ENCODE measurements around the gene AKAP17A. TPM values are rescaled to one million over a fixed set of nuclear protein-coding genes. Genes with fewer than 3 reads are reported as not detected.

Gene AKAP17A
- total RNA-seq, 1 experiment from 2014 or later = 15.3 TPM

DNA sequence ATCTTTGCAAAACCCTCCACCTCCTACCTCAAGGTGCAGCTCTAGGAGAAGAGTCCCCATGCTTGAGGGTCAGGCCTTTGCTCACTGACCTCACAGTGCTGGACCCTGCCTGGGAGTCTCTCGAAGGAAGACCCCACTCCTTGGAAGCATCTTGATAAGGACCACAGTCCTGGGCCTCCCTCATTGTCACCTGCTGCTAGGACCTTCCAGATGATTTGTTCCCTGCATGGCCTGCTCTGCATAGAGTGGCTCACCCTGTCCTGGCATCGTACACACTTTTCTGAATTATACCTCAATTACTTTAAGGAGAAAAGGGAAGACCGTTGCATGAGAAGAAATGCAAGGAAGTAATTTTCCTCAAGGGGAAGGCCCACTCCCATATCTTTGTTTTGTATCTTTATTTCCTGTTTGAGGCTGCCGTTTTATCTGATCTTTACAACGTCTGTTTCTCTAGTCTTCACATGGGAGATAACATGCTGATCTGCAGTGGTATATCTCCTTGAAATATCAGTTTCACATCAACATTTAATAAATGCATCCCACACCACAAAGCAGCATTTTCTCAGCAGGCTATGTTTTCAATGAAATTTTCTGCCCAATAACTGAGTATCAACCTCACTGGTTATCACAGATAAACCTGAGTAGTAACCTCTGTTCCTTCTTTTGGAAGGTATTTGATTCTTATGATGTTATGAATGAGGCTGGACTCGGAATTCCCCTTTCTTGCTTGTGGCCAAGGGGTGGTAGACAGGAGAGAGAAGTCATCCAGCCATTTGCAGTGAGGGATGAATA, 15.0 kb upstream of the AKAP17A start:
- DNase-seq (ENCODE audit: low read depth, low spot score) = no peak
- in situ Hi-C loops (cut with HindIII; ENCODE audit: low pct_unique_long_range_greater_than_20kb, low sequenced_read_pairs) = no loop called here

DNA sequence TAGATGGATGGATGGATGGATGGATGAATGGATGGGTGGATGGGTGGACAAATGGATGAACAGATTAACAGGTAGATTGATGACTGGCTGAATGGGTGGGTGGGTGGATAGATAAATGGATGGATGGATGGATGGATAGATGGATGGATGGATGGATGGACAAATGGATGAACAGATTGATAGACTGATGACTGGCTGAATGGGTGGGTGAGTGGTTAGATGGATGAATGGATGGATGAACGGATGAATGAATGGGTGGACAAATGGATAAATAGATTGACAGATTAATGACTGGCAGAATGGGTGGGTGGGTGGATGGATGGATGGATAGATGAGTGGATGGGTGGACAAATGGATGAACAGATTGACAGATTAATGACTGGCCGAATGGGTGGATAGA, 13.6 kb upstream of the AKAP17A start:
- no peak for DNase-seq (ENCODE audit: low read depth, low spot score)
- in situ Hi-C loops (cut with HindIII; ENCODE audit: low pct_unique_long_range_greater_than_20kb, low sequenced_read_pairs) = no loop called here

DNA sequence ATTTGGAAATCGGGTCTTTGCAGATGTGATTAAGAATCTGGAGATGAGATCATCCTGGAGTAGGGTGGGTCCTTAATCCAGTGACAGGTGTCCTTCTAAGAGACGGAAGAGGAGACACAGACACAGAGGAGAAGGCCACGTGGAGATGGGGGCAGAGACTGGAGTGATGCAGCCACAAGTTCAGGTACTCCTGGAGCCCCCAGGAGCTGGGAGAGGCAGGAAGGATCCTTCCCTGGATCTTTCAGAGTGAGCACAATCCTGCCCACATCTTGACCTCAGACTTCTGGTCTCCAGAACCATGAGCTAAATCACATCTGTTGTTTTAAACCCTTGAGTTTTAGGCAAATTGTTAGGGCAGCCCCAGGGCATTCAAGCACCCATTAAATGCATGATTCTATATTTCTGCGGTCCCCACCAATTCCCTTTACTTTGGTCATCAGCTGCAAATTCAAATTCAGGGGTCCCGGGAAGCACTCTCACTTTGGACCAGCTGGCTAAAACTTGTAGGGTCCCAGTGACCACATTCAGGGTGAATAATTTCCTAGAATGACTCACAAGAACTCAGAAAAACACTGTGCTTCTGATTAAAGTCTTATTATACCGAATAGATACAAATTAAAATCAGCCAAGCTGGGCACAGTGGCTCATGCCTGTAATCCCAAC, 12.8 kb upstream of the AKAP17A start:
- DNase-seq (ENCODE audit: low read depth, low spot score) = no peak
- in situ Hi-C loops (cut with HindIII; ENCODE audit: low pct_unique_long_range_greater_than_20kb, low sequenced_read_pairs) = no loop called here

DNA sequence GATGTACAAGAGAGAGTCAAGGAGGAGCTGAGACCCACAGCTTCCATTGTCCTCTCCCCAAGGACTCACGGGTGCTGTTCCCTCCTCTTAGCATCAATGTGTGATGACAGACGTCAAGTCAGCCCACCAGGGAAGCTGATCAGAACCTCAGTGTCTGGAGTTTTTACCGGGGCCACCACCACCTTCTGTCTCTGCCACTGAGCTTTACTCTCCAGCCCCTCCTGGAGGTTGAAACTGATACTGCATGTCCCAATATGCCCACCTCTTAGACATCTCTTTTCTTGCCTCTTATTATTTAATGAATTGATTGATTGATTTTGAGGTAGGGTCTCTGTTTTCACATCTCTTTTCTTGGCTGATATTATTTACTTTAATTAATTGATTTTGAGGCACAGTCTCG, 10.3 kb upstream of the AKAP17A start:
- in situ Hi-C loops (cut with HindIII; ENCODE audit: low pct_unique_long_range_greater_than_20kb, low sequenced_read_pairs) = no loop called here
- DNase-seq (ENCODE audit: low read depth, low spot score) = peak; percentile 66

DNA sequence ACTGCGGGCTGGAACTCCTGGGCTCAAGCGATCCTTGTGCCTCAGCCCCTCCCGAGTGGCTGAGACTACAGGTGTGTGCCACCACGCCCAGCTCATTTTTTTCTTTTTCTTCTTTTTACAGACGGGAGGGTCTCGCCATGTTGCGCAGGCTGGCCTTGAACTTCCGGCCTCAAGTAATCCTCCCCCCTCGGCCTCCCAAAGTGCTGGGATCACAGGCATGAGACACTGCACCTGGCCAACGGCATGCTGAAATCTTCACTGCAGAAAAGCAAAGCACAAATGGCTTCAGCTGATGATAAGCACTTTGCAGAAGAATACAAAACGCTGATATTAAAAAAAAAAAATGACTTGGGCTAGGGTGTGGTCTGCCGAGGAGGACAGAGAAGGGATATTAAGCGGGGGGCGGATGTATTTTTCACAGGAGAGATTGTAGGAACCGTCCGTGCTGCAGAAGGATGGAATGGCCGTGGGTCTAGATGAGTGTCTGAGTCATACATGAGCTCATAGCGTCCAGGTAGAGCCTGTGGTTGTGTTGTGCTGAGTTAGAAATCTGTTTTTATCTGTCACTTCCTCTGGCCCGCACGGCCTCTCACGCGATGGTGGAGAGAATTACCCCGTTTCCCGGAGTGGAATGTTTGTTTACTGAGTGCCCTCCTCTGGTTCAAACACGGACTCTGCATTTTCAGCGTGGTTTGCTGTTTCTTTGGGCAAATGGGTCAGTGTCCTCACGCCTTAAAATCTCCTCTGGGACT, 8.5 kb upstream of the AKAP17A start:
- DNase-seq (ENCODE audit: low read depth, low spot score) = peak; percentile 11
- in situ Hi-C loops (cut with HindIII; ENCODE audit: low pct_unique_long_range_greater_than_20kb, low sequenced_read_pairs) = no loop called here

DNA sequence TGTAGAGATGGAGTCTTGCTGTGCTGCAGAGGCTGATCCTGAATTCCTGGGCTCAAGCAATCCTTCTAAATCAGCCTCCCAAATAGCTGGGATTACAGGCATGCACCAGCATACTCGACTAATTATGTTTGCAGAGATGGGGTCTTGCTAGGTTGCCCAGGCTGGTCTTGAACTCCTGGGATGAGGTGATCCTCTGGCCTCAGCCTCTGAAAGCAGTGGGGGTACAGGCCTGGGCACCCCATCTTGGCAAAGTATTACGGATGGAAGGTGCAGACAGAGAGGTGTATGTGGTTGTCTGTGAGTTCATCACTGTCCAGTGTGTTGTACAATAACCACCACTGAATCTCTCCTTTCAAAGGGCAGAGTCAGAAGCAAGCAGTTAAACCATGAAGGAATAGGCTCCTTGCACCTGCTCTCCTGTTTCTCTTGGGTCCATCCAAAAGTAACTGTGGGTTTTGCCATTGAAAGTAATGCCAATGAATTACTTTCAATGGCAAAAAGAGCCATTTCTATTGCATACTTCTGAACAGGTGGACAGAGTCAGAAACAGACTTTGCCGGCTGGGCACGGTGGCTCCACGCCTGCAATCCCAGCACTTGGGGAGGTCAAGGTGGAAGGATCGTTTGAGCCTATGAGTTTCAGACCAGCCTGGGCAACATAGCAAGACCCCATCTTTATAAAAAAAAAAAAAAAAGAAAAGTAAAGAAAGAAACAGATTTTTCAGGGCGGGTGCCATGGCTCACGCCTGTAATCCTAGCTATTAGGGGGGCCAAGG, 7.0 kb upstream of the AKAP17A start:
- in situ Hi-C loops (cut with HindIII; ENCODE audit: low pct_unique_long_range_greater_than_20kb, low sequenced_read_pairs) = no loop called here

DNA sequence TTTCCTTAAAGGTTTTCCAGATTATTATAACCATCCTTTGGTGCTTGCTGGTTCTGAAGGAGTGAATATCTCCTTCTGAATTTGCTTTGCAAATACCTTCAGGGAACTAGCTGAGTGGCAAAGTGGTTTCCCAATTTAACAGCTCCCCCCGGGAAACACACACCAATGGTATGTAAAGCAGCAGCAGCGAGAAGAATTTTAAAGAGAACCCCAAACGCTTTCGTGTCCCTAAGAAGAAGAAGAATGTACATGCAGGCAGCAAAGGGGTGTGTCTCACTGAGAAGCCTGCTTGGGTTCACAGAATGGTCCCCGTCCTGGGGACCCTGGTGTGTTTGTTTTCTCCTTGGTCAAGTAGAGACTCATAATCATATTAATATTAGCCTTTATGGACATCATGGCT, 4.2 kb upstream of the AKAP17A start:
- no peak for DNase-seq (ENCODE audit: low read depth, low spot score)
- in situ Hi-C loops (cut with HindIII; ENCODE audit: low pct_unique_long_range_greater_than_20kb, low sequenced_read_pairs) = no loop called here

More for the DNA sequence above, 7.0 kb upstream of the AKAP17A start:
- DNase-seq (ENCODE audit: low read depth, low spot score) = no peak

DNA sequence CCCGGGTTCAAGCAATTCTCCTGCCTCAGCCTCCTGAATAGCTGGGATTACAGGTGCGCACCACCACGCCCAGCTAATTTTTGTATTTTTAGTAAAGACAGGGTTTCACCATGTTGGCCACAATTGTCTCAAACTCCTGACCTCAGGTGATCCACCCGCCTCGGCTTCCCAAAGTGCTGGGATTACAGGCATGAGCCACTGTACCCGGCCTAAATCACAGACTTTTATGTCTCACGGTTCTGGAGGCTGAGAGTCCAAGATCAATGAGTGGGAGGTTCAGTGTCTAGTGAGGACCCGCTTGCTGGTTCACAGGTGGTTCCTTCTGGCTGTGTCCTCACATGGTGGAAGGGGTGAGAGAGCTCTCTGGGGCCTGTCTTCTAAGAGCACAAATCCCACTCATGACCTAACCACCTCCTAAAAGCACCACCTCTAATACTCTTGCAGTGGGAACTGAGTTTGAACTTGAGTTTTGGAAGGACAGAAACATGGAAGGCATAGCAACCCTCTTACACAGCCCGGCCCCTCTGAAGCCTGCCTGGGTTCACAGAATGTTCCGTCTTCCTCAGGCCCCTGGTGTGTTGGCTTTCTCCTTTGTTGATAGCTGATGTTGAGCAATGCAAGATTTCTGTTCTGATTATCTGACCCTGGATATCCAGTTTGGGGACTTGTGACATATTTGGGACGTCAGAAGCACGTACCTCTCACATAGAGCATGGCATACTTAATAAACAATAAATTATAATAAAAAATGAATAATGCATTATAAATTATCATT, 1.9 kb upstream of the AKAP17A start:
- in situ Hi-C loops (cut with HindIII; ENCODE audit: low pct_unique_long_range_greater_than_20kb, low sequenced_read_pairs) = no loop called here

DNA sequence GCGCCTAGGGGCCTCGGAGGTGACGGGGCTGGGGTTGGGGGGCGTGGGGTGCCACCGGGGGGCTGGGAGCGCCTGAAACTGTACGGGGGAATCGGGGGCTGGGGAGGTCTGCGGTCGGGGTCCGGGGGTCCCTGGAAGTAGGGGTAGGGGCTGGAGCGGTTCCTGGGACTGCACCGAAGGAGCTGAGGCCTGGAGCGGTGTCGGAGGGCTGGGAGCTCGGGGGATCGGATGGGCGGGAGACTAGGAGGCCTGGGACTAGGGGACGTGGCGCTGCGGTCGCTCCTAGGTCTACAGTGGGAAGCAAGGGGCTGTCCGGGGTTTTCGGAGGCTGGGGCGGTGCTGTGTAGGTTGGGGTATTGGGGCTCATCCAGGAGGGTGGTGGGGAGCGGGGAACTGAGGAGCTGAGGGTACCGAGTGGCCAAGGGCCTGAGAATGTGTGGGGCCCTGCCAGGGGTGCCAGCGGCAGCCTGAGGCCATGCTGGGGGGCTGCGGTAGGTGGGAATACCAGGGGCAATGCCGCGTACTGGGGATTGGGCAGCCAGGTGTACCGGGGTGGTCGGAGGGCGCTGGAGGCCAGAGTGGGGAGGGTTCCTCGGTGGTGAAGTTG, 562 bp downstream of the AKAP17A start:
- in situ Hi-C loops (cut with HindIII; ENCODE audit: low pct_unique_long_range_greater_than_20kb, low sequenced_read_pairs) = no loop called here

More for the DNA sequence above, 1.9 kb upstream of the AKAP17A start:
- DNase-seq (ENCODE audit: low read depth, low spot score) = no peak

DNA sequence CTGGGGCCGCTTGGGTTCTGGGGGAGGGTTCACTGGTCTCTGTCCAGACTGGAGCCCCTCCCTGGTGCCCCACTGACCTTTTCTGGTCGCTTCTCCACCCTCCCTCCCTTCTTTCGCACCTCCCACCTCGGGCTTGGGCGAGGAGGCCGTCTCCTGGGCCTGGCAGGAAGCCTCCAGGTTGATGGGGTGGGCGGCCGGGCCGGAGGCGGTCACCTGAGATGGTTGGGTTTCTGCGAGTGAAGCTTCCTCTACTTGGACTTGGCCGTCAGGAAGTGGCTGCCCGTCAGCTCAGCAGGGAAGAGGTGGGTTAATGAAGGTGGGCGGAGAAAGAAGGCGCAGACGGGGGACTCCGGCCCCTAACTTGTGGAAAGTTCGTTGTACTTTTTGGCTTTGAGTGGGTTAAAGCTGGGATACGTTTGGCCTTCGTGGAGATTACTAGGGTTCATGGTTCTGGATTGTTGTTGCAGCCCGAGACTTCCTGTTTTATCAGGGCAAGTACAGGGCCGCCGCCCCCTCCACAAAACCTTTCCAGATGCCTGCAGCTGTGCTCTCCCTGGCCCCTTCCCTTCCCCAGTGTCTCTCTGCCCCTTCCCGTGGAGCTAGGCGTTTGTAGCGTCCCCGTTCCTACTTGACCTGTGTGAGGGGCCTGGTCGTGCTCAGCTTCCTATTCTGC, 1.2 kb downstream of the AKAP17A start:
- no peak for DNase-seq (ENCODE audit: low read depth, low spot score)
- in situ Hi-C loops (cut with HindIII; ENCODE audit: low pct_unique_long_range_greater_than_20kb, low sequenced_read_pairs) = no loop called here

More for the DNA sequence above, 562 bp downstream of the AKAP17A start:
- no peak for DNase-seq (ENCODE audit: low read depth, low spot score)

DNA sequence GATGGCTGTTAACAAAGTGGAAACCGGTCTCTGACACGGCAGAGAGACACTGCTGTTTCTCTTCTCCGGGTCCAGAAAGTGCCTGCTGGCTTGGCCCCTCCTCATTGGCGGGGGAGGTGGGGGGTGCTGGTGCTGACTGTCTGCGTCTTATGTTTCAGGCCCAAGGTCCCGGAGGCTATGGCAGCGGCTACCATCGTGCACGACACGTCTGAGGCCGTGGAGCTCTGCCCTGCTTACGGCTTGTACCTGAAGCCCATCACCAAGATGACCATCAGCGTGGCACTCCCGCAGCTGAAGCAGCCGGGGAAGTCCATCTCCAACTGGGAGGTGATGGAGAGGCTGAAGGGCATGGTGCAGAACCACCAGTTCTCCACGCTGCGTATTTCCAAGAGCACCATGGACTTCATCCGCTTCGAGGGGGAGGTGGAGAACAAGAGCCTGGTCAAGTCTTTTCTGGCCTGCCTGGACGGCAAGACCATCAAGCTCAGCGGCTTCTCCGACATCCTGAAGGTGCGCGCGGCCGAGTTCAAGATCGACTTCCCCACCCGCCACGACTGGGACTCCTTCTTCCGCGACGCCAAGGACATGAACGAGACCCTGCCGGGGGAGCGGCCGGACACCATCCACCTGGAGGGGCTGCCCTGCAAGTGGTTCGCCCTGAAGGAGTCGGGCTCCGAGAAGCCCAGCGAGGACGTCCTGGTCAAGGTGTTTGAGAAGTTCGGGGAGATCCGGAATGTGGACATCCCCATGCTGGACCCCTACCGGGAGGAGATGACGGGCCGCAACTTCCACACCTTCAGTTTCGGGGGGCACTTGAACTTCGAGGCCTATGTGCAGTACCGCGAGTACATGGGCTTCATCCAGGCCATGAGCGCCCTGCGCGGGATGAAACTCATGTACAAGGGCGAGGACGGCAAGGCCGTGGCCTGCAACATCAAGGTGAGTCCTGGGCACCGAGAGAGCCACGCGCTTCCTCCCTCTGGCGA, 2.2 kb downstream of the AKAP17A start:
- DNase-seq (ENCODE audit: low read depth, low spot score) = no peak
- in situ Hi-C loops (cut with HindIII; ENCODE audit: low pct_unique_long_range_greater_than_20kb, low sequenced_read_pairs) = no loop called here

DNA sequence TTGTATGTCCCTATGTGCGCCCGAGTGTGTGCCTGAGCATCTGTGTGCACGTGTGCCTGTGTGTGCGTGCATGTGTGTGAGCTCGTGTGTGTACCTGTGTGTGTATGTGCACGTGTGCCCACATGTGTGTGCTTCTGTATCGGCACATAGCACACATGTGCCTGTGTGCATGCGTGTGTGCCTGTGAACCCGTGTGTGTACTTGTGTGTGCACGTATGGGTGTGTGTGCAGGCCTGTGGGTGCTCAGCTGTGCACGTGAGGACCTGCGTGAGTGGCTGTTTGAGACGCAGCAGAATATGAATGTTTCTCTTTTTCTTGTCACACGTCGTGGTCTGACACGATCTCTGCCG, 4.3 kb downstream of the AKAP17A start:
- in situ Hi-C loops (cut with HindIII; ENCODE audit: low pct_unique_long_range_greater_than_20kb, low sequenced_read_pairs) = no loop called here
- DNase-seq (ENCODE audit: low read depth, low spot score) = no peak

DNA sequence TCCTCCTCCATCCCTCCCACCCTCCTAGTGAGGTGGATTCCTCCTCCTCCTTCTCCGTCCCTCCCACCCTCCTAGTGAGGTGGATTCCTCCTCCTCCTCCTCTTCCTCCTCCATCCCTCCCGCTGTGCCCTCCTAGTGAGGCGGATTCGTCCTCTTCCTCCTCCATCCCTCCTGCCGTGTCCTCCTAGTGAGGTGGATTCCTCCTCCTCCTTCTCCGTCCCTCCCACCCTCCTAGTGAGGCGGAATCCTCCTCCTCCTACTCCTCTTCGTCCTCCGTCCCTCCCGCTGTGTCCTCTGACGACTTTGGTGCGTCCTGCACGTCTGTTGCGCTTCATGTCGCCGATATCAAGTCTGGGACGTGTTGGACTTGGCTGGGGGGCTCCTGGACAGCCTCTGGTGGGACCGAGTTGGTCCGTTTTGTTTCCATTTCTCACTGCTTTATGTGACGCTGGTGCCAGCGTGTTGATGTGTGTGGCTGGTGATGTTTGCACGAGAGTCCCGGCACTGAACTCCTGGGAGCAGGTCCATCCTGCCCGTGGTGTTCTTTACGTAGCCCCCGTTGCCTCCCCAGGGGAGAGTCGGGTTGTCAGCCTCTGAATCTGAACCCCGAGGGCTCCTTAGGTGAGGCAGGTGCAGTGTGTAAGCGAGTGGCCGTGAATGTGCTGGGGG, 5.4 kb downstream of the AKAP17A start:
- in situ Hi-C loops (cut with HindIII; ENCODE audit: low pct_unique_long_range_greater_than_20kb, low sequenced_read_pairs) = no loop called here
- DNase-seq (ENCODE audit: low read depth, low spot score) = no peak

DNA sequence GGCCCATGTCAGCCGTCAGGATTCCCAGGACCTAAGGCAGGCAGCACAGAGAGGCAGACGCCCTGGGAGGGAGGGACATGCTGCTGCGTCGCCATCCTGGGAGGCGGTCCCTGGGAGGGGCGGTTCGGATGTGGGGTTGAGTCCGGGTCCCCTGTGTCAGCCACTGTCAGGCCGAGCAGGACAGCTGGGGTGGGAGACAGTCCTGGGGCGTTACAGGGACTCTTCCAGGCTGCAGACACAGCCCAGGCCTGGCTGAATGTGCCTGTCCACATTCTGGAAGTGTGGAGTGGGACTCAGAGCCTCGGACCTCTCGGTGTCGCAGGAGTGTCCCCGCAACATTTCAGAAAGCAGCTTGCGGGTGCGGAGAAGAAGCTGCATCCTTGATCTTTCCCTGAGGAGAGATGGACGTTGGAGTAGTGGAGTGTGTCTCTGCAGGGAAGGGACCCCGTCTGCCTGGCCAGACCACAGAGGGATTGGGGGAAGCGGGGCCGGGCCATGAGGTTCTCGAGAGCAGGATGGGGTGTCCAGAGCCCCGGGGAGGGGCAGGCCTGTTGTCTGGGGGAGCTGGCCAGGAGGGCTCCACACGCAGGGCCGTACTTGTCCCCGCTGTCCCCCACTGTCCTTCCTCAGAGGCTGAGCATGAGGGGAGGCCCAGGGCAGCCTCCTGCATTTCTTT, 6.1 kb downstream of the AKAP17A start:
- no peak for DNase-seq (ENCODE audit: low read depth, low spot score)
- in situ Hi-C loops (cut with HindIII; ENCODE audit: low pct_unique_long_range_greater_than_20kb, low sequenced_read_pairs) = no loop called here

Measured in SK-MEL-5 (cell line).